Measurements from ENCODE around the gene GMCL1. TPM values are rescaled to one million over a fixed set of nuclear protein-coding genes. Genes with fewer than 3 reads are reported as not detected.

GMCL1 gene
- total and polyA plus RNA-seq, 9 of the 15 experiments (the other 6 are each of a cell fraction or from before 2014, with no cell fraction given): 7.0 to 27.3 (median 15.4) TPM

DNA sequence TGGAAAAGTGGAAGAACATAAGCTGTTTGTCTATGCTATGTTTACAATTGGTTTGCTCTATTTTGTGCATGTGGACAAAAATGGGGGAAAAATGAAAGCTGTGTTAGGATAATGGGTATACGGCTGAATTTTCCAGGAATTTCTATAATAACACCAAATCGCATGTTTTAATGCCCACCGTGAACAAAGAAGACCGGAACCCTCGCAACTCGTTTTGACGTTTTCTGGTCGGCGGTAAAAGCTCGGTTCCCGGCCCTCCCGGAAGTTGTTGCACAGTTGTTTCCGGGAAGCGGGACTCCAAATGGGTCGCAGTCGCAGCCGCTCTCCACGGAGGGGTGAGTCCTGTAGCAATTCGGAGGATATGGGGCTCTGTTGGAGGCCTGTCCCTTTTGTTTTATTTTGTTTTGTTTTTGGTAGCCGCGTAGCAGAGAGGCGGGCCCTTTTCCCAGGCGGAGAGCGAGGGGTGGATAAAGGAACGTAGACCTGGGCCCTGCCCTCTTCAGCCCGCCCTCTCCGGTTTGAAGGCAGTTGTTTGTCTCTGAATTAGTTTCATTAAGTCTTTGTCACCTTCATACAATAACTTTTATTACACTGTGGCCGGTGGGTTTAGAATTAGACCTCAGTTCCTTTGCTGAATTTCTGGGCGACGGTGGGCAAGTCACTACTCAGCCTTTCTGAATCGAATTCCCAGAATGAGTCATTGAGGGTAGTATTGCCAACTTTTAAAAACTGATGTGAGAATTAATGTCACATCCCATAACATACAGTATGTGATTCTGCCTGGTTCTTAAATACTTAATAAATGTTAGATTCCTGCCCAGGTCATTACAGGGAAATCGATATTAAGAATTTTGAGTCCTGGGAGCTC is 64.5 kb downstream of the GMCL1 start, which contains the start of gene SNRNP27 (continued):
- TF ChIP-seq ILK (tag; IDR thresholded peaks at IDR 0.05; ENCODE audit: borderline replicate concordance, low read depth) (no peak), HMG20B (CRISPR knock-in tag; IDR thresholded peaks at IDR 0.05) (no peak), ZNF655 (CRISPR knock-in tag; IDR thresholded peaks at IDR 0.05) (no peak), ZNF592 (IDR thresholded peaks at IDR 0.05) (0 out of 2 replicates have a peak, but pooled peaks have one; percentile 36), FIP1L1 (IDR thresholded peaks at IDR 0.05; ENCODE audit: low read depth, low read length, poor library complexity, severe bottlenecking) (no peak), SOX6 (IDR thresholded peaks at IDR 0.05) (peak; percentile 61; the same call in 1 of the 2 replicates), ZNF121 (CRISPR knock-in tag; conservative IDR thresholded peaks at IDR 0.05) (no peak), NCOR1 (IDR thresholded peaks at IDR 0.05) (peak; percentile 34; the same call in 1 of the 2 replicates), BHLHE40 (IDR thresholded peaks at IDR 0.05; ENCODE audit: low read length) (0 out of 2 replicates have a peak, but pooled peaks have one; percentile 5), ELF1 (tag; IDR thresholded peaks at IDR 0.05) (peak; percentile 70), RAD51 (IDR thresholded peaks at IDR 0.05; ENCODE audit: borderline replicate concordance, low read depth) (no peak), ZBTB43 (CRISPR knock-in tag; IDR thresholded peaks at IDR 0.05) (no peak)
- TF ChIP-seq, protein P1, sequence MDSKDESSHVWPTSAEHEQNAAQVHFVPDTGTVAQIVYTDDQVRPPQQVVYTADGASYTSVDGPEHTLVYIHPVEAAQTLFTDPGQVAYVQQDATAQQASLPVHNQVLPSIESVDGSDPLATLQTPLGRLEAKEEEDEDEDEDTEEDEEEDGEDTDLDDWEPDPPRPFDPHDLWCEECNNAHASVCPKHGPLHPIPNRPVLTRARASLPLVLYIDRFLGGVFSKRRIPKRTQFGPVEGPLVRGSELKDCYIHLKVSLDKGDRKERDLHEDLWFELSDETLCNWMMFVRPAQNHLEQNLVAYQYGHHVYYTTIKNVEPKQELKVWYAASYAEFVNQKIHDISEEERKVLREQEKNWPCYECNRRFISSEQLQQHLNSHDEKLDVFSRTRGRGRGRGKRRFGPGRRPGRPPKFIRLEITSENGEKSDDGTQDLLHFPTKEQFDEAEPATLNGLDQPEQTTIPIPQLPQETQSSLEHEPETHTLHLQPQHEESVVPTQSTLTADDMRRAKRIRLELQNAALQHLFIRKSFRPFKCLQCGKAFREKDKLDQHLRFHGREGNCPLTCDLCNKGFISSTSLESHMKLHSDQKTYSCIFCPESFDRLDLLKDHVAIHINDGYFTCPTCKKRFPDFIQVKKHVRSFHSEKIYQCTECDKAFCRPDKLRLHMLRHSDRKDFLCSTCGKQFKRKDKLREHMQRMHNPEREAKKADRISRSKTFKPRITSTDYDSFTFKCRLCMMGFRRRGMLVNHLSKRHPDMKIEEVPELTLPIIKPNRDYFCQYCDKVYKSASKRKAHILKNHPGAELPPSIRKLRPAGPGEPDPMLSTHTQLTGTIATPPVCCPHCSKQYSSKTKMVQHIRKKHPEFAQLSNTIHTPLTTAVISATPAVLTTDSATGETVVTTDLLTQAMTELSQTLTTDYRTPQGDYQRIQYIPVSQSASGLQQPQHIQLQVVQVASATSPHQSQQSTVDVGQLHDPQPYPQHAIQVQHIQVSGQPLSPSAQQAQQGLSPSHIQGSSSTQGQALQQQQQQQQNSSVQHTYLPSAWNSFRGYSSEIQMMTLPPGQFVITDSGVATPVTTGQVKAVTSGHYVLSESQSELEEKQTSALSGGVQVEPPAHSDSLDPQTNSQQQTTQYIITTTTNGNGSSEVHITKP (IDR thresholded peaks at IDR 0.05; ENCODE audit: partially characterized antibody): no peak
